Measurements from ENCODE around the gene SLC2A11.

The SLC2A11 gene

DNA sequence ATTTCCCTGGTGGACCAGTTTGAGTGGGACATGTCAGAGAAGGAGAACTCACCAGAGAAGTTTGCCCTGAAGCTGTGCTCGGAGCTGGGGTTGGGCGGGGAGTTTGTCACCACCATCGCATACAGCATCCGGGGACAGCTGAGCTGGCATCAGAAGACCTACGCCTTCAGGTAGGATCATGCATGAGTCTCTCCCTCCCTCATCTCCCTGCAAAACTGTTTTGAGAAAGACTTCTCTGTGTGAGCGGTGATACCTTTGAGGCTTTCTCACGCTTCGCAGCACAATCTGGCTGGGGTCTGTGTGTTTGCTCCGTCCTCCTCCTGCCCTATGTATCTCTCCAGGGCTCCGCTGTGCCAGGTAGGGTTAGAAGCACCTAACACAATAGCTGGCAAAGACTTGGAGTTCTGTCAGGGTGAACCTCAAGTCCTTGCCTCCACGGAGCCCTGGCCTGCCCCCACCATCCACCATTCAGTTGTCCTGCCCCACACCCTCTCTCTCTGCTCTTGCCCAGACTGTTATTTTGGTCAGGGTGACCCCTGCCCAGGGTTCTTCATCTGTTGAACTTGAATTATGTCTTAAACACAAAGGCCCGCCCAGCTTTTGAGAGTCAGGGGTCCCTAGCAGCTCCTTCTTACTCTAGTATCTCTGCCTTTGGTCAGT, 32.3 kb upstream of the SLC2A11 start:
- Histone ChIP-seq H3K4me1 (ENCODE audit: control insufficient read depth, low read depth, low read length) (no peaks in the 10 kb centered on the region), H3K27ac (ENCODE audit: low read length) (no peak overlapping the region), H3K9me3 (ENCODE audit: control insufficient read depth, low read depth, low read length) (no peaks in the 10 kb centered on the region), H3K36me3 (ENCODE audit: control insufficient read depth, low read depth, low read length) (peaks cover 81% of the 10 kb centered on the region), H3K9ac (ENCODE audit: low read length) (no peak overlapping the region), H3K27me3 (ENCODE audit: control insufficient read depth, insufficient read depth, low read length) (no peaks in the 10 kb centered on the region), H3K4me3 (ENCODE audit: low read length) (no peak overlapping the region)

DNA sequence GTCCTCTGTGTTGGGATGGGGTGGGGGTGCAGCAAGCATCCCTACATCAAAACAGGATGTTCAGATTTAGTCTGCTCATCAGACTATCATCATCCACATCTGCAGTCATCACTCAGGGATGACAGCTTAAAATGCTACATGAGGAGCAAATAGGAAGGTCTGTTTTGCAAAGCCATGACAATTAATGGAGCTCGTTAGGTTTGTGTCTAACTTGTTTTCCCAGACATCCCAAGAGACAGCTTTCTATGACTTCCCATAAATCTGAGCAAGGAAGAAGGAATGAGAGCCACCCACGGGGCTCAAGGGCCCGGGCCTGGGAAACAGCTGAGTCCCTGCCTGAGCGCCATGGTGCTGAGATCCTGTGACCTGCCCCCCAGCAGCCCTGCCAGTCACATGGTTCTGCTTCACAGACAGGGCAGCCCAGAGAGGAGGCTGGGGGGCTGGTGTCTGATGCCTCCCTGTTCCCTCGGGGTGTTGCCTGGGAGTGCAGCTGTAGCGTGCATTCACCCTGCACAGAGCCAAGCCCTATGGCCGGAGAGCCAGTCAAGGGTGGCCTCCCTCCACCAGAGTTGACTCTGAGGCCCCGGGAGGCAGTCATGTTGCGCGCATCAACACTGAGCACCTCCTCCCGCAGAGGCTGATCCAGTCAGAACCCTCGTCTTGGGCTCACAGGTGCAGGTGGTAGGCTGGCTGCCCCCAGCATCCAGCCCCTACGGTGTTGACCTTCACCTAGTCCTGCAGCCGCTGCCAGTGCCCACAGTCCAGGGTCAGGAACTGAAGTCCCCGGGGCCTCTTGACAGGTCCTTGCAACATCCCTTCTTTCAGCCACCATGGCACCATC, 30.9 kb upstream of the SLC2A11 start:
- no peak overlapping the region for H3K27ac ChIP-seq (ENCODE audit: low read length)

DNA sequence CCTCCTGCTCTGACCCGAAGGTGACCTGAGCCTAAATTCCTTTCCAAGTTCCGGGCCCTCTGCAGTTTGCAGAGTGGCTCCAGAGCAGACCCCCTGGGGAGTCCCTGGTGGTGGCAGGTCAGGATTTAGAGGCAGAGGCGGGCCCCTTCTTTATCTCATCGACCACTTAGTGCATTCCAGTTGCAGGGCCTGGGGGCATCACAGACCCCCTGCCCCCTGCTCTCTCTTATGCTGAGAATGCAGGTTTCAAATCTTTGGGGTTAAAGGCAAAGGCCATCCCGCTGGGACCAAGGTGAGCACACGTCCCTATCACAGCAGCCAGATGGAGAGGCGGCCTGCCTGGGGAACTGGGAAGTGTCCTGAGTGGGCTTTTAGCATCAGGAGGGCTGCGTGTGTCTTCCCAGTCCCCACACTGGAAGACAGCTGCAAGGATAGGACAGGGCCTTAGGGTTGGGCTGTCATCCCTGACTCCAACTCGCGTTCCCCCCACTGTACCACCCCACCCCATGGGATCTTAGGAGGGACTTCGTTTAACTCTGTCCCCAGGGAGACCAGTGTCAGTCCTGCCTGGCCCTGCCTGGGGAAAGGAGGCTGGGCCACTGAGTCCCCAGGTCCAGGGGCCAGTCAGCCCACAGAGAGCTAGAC, 30.2 kb upstream of the SLC2A11 start:
- H3K9me3 ChIP-seq (ENCODE audit: control insufficient read depth, low read depth, low read length) = no peaks in the 10 kb centered on the region
- H3K9ac ChIP-seq (ENCODE audit: low read length) = no peak overlapping the region
- H3K27ac ChIP-seq (ENCODE audit: low read length) = no peak overlapping the region
- H3K27me3 ChIP-seq (ENCODE audit: control insufficient read depth, insufficient read depth, low read length) = no peaks in the 10 kb centered on the region
- H3K4me1 ChIP-seq (ENCODE audit: control insufficient read depth, low read depth, low read length) = no peaks in the 10 kb centered on the region
- H3K36me3 ChIP-seq (ENCODE audit: control insufficient read depth, low read depth, low read length) = peaks cover 68% of the 10 kb centered on the region
- no peak overlapping the region for H3K4me3 ChIP-seq (ENCODE audit: low read length)

More for the DNA sequence above, 30.9 kb upstream of the SLC2A11 start:
- no peak overlapping the region for H3K4me3 ChIP-seq (ENCODE audit: low read length)
- no peak overlapping the region for H3K9ac ChIP-seq (ENCODE audit: low read length)
- no peaks in the 10 kb centered on the region for H3K9me3 ChIP-seq (ENCODE audit: control insufficient read depth, low read depth, low read length)
- H3K4me1 ChIP-seq (ENCODE audit: control insufficient read depth, low read depth, low read length) = no peaks in the 10 kb centered on the region
- peaks cover 75% of the 10 kb centered on the region for H3K36me3 ChIP-seq (ENCODE audit: control insufficient read depth, low read depth, low read length)
- no peaks in the 10 kb centered on the region for H3K27me3 ChIP-seq (ENCODE audit: control insufficient read depth, insufficient read depth, low read length)

DNA sequence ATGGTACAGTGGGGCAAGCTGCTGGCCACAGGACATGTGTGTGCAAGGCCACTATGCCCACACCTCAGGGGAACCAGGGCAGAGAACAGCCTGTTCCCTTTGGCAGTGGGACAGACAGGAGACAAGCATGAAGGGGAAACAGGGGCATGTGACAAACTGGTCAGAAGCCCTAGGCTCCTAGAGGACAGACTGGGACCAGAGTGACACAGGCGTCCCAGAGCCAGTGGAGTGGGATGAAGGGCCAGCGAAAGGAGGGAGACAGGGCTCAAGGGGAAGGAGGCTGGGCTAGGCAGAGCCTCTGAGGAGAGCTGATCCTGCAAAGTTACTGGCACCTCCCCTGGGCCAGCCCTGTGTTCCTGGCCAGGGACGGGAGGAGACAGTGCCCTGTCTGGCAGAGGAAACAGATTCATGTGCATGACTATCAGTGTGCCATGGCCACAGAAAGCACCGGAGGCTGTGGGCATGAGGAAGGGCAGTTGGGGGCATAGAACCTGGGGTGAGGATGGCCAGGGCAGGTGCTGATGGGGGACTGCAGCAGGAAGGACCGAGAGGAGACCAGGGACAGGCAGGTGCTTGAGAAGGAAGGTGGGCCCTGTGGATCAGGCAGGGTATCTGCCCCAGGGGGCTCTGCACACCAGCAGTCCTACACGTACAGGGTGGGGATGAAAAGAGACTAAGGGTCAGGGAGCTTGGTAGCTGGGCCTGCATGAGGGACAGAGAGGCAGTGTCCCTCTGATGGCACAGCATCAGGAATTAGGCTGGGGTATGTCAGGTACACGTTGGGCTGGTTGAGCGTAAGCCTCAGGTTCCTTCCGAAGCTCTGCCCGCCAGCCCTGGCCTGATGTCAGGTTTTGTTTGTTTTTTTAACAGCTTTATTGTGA, 28.6 kb upstream of the SLC2A11 start:
- H3K4me3 ChIP-seq (ENCODE audit: low read length) = no peak overlapping the region
- no peaks in the 10 kb centered on the region for H3K27me3 ChIP-seq (ENCODE audit: control insufficient read depth, insufficient read depth, low read length)
- H3K36me3 ChIP-seq (ENCODE audit: control insufficient read depth, low read depth, low read length) = peaks cover 65% of the 10 kb centered on the region
- H3K9ac ChIP-seq (ENCODE audit: low read length) = no peak overlapping the region
- H3K9me3 ChIP-seq (ENCODE audit: control insufficient read depth, low read depth, low read length) = no peaks in the 10 kb centered on the region
- H3K4me1 ChIP-seq (ENCODE audit: control insufficient read depth, low read depth, low read length) = no peaks in the 10 kb centered on the region
- no peak overlapping the region for H3K27ac ChIP-seq (ENCODE audit: low read length)

DNA sequence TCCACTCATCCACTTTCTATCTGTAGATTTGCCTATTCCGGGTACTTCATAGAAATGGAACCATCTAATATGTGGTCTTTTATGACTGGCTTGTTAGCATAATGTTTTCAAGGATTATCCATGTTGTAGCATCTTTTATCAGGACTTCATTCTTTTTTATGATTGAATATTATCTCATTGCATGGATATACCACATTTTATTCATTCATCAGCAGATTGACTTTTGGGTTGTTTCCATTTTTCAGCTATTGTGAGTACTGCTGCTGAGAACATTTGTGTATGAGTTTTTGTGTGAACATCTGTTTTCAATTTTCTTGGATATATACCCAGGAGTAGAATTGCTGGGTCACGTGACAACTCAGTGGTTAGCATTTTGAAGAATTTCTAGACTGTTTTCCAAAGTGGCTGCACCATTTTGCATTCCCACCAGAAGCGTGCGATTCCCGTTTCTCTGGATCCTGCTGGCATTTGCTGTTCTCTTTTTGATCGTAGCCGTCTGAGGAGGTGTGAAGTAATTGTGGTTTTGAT, 27.8 kb upstream of the SLC2A11 start:
- Histone ChIP-seq H3K27me3 (ENCODE audit: control insufficient read depth, insufficient read depth, low read length) (no peaks in the 10 kb centered on the region), H3K4me3 (ENCODE audit: low read length) (no peak overlapping the region), H3K27ac (ENCODE audit: low read length) (no peak overlapping the region), H3K36me3 (ENCODE audit: control insufficient read depth, low read depth, low read length) (peaks cover 60% of the 10 kb centered on the region), H3K9me3 (ENCODE audit: control insufficient read depth, low read depth, low read length) (no peaks in the 10 kb centered on the region), H3K9ac (ENCODE audit: low read length) (no peak overlapping the region), H3K4me1 (ENCODE audit: control insufficient read depth, low read depth, low read length) (no peaks in the 10 kb centered on the region)

DNA sequence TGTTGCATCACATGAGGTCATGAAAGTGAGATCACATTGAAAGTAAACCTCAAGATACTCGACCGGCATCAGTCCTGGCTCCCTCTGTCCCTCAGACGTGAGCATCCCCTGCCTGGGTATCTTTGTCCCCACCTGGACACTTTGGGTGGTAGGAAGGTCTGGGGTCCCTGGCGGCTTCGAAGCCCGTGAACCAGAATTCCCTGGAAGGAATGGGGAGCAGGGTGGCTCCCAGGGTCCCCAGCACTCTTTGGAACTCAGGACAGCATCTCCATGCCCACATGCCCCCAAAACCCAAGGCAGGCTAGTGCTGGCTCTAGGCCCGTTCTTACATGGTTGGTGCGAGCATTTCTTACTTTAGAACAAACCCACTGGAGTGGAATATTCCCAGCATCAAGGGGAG, 26.4 kb upstream of the SLC2A11 start:
- H3K9me3 ChIP-seq (ENCODE audit: control insufficient read depth, low read depth, low read length) = no peaks in the 10 kb centered on the region
- H3K4me3 ChIP-seq (ENCODE audit: low read length) = no peak overlapping the region
- no peaks in the 10 kb centered on the region for H3K27me3 ChIP-seq (ENCODE audit: control insufficient read depth, insufficient read depth, low read length)
- peaks cover 60% of the 10 kb centered on the region for H3K36me3 ChIP-seq (ENCODE audit: control insufficient read depth, low read depth, low read length)
- no peak overlapping the region for H3K9ac ChIP-seq (ENCODE audit: low read length)
- no peaks in the 10 kb centered on the region for H3K4me1 ChIP-seq (ENCODE audit: control insufficient read depth, low read depth, low read length)
- H3K27ac ChIP-seq (ENCODE audit: low read length) = no peak overlapping the region

DNA sequence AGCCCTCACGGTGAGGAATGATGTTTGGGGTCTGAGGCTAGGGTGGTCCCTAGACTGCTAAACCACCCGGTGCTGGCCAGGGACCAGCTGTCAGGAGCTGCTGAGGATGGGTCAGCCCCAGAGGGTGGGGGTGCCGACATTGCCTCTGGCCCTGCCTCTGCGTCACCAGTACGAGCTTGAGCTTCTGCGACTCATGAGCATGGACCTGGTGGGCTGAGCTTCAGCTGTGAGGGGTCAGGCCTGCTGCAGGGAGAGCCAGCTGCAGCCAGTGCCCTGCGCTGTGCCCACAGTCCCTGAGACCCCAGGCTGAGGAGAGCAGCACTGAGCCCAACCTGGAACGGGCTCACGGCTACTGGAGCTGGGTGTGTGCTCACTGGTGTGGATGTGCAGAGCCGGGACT, 25.9 kb upstream of the SLC2A11 start:
- H3K27ac ChIP-seq (ENCODE audit: low read length) = no peak overlapping the region
- H3K36me3 ChIP-seq (ENCODE audit: control insufficient read depth, low read depth, low read length) = peaks cover 54% of the 10 kb centered on the region
- H3K9me3 ChIP-seq (ENCODE audit: control insufficient read depth, low read depth, low read length) = no peaks in the 10 kb centered on the region
- no peaks in the 10 kb centered on the region for H3K27me3 ChIP-seq (ENCODE audit: control insufficient read depth, insufficient read depth, low read length)
- H3K9ac ChIP-seq (ENCODE audit: low read length) = no peak overlapping the region
- H3K4me3 ChIP-seq (ENCODE audit: low read length) = no peak overlapping the region
- no peaks in the 10 kb centered on the region for H3K4me1 ChIP-seq (ENCODE audit: control insufficient read depth, low read depth, low read length)

DNA sequence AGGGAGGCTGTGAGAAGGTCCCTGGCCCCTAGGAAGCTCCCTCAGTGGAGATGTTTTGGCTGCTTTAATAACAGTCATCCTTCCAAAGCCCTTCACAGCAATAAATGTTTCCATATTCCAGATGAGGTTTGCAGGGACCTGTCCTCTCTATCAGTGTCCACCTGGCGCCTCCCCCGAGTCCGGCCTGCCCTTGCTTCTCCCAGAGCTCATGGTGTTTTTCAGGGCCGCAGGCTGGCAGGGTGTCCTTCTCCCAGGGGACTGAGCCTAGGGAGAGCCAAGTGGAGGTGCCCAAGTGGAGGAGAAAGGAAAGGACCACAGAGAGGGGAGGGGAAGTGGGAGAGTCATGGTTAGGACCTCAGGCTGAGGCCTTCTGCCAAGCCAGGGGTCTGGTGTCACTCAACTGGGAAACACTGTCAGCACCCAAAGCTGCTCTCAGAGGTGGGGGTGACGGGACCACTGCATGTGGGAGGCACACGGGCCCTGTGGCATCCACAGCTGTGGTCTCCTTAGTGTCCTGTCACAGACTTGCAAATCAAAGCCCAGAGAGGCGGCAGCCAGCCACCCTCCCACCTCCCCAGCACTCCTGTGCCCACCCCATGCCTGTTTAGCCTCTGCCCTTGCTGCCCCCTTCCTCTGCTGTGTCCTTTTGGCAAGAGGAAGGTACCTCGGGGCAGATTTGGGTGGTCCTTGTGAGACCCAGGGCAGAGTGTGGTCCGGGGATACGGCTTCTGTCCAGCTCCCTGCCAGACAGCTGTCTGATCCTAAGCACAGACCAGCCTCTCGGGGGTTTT, 25.3 kb upstream of the SLC2A11 start:
- Histone ChIP-seq H3K27me3 (ENCODE audit: control insufficient read depth, insufficient read depth, low read length) (no peaks in the 10 kb centered on the region), H3K36me3 (ENCODE audit: control insufficient read depth, low read depth, low read length) (peaks cover 48% of the 10 kb centered on the region), H3K27ac (ENCODE audit: low read length) (no peak overlapping the region), H3K4me1 (ENCODE audit: control insufficient read depth, low read depth, low read length) (no peaks in the 10 kb centered on the region), H3K4me3 (ENCODE audit: low read length) (no peak overlapping the region), H3K9me3 (ENCODE audit: control insufficient read depth, low read depth, low read length) (no peaks in the 10 kb centered on the region), H3K9ac (ENCODE audit: low read length) (no peak overlapping the region)

DNA sequence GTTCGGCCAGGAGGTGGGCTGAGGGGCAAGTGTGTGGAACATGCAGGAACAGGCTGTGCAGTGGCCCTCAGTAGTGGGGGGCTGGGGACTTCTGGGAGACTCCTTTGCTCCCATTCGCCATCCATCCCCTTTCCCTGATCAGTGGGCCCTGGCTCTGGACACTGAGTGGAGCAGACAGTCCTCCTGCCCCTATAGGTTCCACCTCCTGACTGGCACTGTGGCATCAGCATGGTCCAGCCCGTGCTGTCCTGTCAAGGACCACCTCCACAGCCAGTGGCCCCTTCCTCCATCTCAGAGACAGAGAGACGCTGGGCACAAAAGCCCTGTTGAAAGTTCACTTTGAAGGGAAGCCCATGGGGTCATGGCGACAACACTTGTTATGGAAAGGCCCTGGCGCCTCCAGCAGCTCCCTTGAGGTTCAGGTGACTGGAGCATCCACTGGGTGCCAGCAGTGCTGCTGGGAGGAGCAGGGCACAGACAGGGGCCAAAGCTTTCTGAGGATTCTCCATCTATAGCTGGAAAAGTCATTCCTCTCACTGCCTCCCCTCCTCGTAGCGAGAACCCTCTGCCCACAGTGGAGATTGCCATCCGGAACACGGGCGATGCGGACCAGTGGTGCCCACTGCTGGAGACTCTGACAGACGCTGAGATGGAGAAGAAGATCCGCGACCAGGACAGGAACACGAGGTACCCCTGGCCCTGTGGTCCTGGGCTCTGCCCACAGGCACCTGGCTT, 24.5 kb upstream of the SLC2A11 start:
- Histone ChIP-seq H3K27ac (ENCODE audit: low read length) (no peak overlapping the region), H3K4me3 (ENCODE audit: low read length) (no peak overlapping the region), H3K4me1 (ENCODE audit: control insufficient read depth, low read depth, low read length) (peaks cover 6% of the 10 kb centered on the region), H3K27me3 (ENCODE audit: control insufficient read depth, insufficient read depth, low read length) (no peaks in the 10 kb centered on the region), H3K9ac (ENCODE audit: low read length) (no peak overlapping the region), H3K9me3 (ENCODE audit: control insufficient read depth, low read depth, low read length) (no peaks in the 10 kb centered on the region), H3K36me3 (ENCODE audit: control insufficient read depth, low read depth, low read length) (peaks cover 45% of the 10 kb centered on the region)

DNA sequence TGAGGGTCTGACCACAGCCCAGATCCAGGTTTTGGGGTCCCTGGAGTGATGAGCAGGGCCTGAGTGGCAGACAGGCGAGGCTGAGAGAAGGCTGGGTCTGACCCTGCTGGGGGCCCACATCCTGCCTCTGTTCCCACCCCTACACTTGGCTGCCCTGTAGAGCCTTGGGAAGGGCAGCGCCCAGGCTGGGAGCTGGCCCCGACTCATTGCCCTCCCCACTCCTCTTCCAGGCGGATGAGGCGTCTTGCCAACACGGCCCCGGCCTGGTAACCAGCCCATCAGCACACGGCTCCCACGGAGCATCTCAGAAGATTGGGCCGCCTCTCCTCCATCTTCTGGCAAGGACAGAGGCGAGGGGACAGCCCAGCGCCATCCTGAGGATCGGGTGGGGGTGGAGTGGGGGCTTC, 23.8 kb upstream of the SLC2A11 start:
- Histone ChIP-seq H3K27me3 (ENCODE audit: control insufficient read depth, insufficient read depth, low read length) (no peaks in the 10 kb centered on the region), H3K27ac (ENCODE audit: low read length) (no peak overlapping the region), H3K36me3 (ENCODE audit: control insufficient read depth, low read depth, low read length) (peaks cover 40% of the 10 kb centered on the region), H3K9ac (ENCODE audit: low read length) (no peak overlapping the region), H3K9me3 (ENCODE audit: control insufficient read depth, low read depth, low read length) (no peaks in the 10 kb centered on the region), H3K4me1 (ENCODE audit: control insufficient read depth, low read depth, low read length) (peaks cover 8% of the 10 kb centered on the region), H3K4me3 (ENCODE audit: low read length) (no peak overlapping the region)

Data from iPS-18a (cell line).